Measurements from ENCODE around the gene TNS3.
"Not testable (repeated sequence)": the region's sequence is repeated elsewhere in the genome, so short reads cannot be mapped to it uniquely, and the experiment has no call there.

TNS3 gene

GRCh38 chr7:47559306-47560220, 22.3 kb downstream of the TNS3 start:
- no peak for DNase-seq

- no peak for DNase-seq
Observed at GRCh38 chr7:47557694-47558670, 23.9 kb downstream of the TNS3 start.

- no peak for DNase-seq
Observed at GRCh38 chr7:47557317-47557693, 24.6 kb downstream of the TNS3 start.

GRCh38 chr7:47556511-47557180, 25.3 kb downstream of the TNS3 start:
- DNase-seq = no peak

- no peak for DNase-seq
Observed at GRCh38 chr7:47553309-47553708, 28.6 kb downstream of the TNS3 start.

GRCh38 chr7:47552621-47553020, 29.3 kb downstream of the TNS3 start:
- no peak for DNase-seq

GRCh38 chr7:47551668-47552440, 30.1 kb downstream of the TNS3 start:
- DNase-seq = no peak

- DNase-seq = no peak
Observed at GRCh38 chr7:47550788-47551470, 31.0 kb downstream of the TNS3 start.

GRCh38 chr7:47549916-47550315, 32.0 kb downstream of the TNS3 start:
- DNase-seq = no peak

- no peak for DNase-seq
Observed at GRCh38 chr7:47549397-47549796, 32.5 kb downstream of the TNS3 start.

GRCh38 chr7:47548546-47548945, 33.4 kb downstream of the TNS3 start:
- no peak for DNase-seq

- DNase-seq = no peak
Observed at GRCh38 chr7:47546733-47547494, 35.0 kb downstream of the TNS3 start.

GRCh38 chr7:47546171-47546570, 35.7 kb downstream of the TNS3 start:
- no peak for DNase-seq

- no peak for DNase-seq
Observed at GRCh38 chr7:47544416-47544815, 37.5 kb downstream of the TNS3 start.

- DNase-seq = no peak
Observed at GRCh38 chr7:47543714-47544113, 38.2 kb downstream of the TNS3 start.

GRCh38 chr7:47543056-47543455, 38.9 kb downstream of the TNS3 start:
- DNase-seq = no peak

- DNase-seq = no peak
Observed at GRCh38 chr7:47542051-47542450, 39.9 kb downstream of the TNS3 start.

GRCh38 chr7:47541485-47541884, 40.4 kb downstream of the TNS3 start:
- DNase-seq = not testable (repeated sequence)

GRCh38 chr7:47540387-47541350, 41.2 kb downstream of the TNS3 start:
- no peak for DNase-seq

GRCh38 chr7:47540053-47540386, 41.9 kb downstream of the TNS3 start:
- no peak for DNase-seq

Measured in GF-D8 (cell line).